IPS DF 4.7 (cell line): ENCODE measurements around the gene GAK.

ENCODE experiments used
- DNase-seq: peaks from one replicate; pipeline ENCODE4 v3.0.0-alpha.2; 2013; ENCODE audit warnings: low spot score; ENCODE audit errors: extremely low read depth

GAK gene

GRCh38 chr4:890036-890695 lies 42.0 kb downstream of the GAK start:
- DNase-seq = no peak

- no peak for DNase-seq
Observed at GRCh38 chr4:889516-889915, 42.6 kb downstream of the GAK start.

- DNase-seq = no peak
Observed at GRCh38 chr4:888029-888428, 44.1 kb downstream of the GAK start.

GRCh38 chr4:887034-887763 lies 44.9 kb downstream of the GAK start:
- DNase-seq = no peak

GRCh38 chr4:886244-886643 lies 45.9 kb downstream of the GAK start:
- DNase-seq = no peak

- DNase-seq = no peak
Observed at GRCh38 chr4:885353-885752, 46.8 kb downstream of the GAK start.

GRCh38 chr4:884896-885295 lies 47.2 kb downstream of the GAK start:
- DNase-seq = no peak

GRCh38 chr4:884259-884658 lies 47.9 kb downstream of the GAK start:
- DNase-seq = no peak

GRCh38 chr4:883377-884095 lies 48.6 kb downstream of the GAK start:
- no peak for DNase-seq

- DNase-seq = no peak
Observed at GRCh38 chr4:882646-883045, 49.5 kb downstream of the GAK start.

- DNase-seq = no peak
Observed at GRCh38 chr4:881709-882108, 50.4 kb downstream of the GAK start.

- DNase-seq = no peak
Observed at GRCh38 chr4:880684-881405, 51.3 kb downstream of the GAK start.

GRCh38 chr4:879729-880077 lies 52.4 kb downstream of the GAK start:
- DNase-seq = no peak

- no peak for DNase-seq
Observed at GRCh38 chr4:878796-879728, 53.1 kb downstream of the GAK start.

GRCh38 chr4:877502-877901 lies 54.6 kb downstream of the GAK start:
- DNase-seq = no peak

GRCh38 chr4:876780-877179 lies 55.3 kb downstream of the GAK start:
- no peak for DNase-seq

GRCh38 chr4:875818-876423 lies 56.2 kb downstream of the GAK start:
- DNase-seq = no peak

GRCh38 chr4:874971-875817 lies 56.9 kb downstream of the GAK start:
- no peak for DNase-seq

- DNase-seq = no peak
Observed at GRCh38 chr4:874056-874455, 58.1 kb downstream of the GAK start.
